Inflammatory macrophage treated with lipopolysaccharide for 4 hours (primary cell): Measurements from ENCODE around the gene RILPL1.
"Not testable (repeated sequence)": the region's sequence is repeated elsewhere in the genome, so short reads cannot be mapped to it uniquely, and the experiment has no call there.

Experiments
- DNase-seq: peaks from one replicate; pipeline ENCODE4 v3.0.0-alpha.2; 2020

RILPL1 gene

GRCh38 chr12:123533672-123534643 is at the start of gene RILPL1:
RILPL1 (minus strand) TSS chr12:123533719; CDS start chr12:123533482, 237 bp downstream.
- DNase-seq: peak; percentile 27

GRCh38 chr12:123580772-123581171 is 47.3 kb upstream of the RILPL1 start:
- DNase-seq: no peak

GRCh38 chr12:123578829-123579228 is 45.3 kb upstream of the RILPL1 start:
- DNase-seq: not testable (repeated sequence)

GRCh38 chr12:123578243-123578642 is 44.7 kb upstream of the RILPL1 start:
- DNase-seq: no peak

- no peak for DNase-seq
Measured at GRCh38 chr12:123576611-123577010, 43.1 kb upstream of the RILPL1 start.

GRCh38 chr12:123573870-123574269 is 40.4 kb upstream of the RILPL1 start:
- no peak for DNase-seq

- no peak for DNase-seq
Measured at GRCh38 chr12:123572391-123572790, 38.9 kb upstream of the RILPL1 start.

- no peak for DNase-seq
Measured at GRCh38 chr12:123571343-123571813, 37.9 kb upstream of the RILPL1 start.

GRCh38 chr12:123559468-123559867 is 25.9 kb upstream of the RILPL1 start:
- DNase-seq: peak; percentile 47

GRCh38 chr12:123558487-123558886 is 25.0 kb upstream of the RILPL1 start:
- not testable (repeated sequence) for DNase-seq

GRCh38 chr12:123554843-123555242 is 21.3 kb upstream of the RILPL1 start:
- DNase-seq: not testable (repeated sequence)

GRCh38 chr12:123554136-123554535 is 20.6 kb upstream of the RILPL1 start:
- peak; percentile 45 for DNase-seq

GRCh38 chr12:123550700-123551099 is 17.2 kb upstream of the RILPL1 start:
- DNase-seq: no peak

- no peak for DNase-seq
Measured at GRCh38 chr12:123548107-123548506, 14.6 kb upstream of the RILPL1 start.

- no peak for DNase-seq
Measured at GRCh38 chr12:123546281-123546680, 12.8 kb upstream of the RILPL1 start.

GRCh38 chr12:123543541-123543940 is 10.0 kb upstream of the RILPL1 start:
- no peak for DNase-seq

- DNase-seq: no peak
Measured at GRCh38 chr12:123540899-123541662, 7.6 kb upstream of the RILPL1 start.

- DNase-seq: not testable (repeated sequence)
Measured at GRCh38 chr12:123535952-123536351, 2.4 kb upstream of the RILPL1 start.

GRCh38 chr12:123532808-123533649 is 490 bp downstream of the RILPL1 start:
- DNase-seq: peak; percentile 33

GRCh38 chr12:123532019-123532418 is 1.5 kb downstream of the RILPL1 start:
- peak; percentile 78 for DNase-seq

GRCh38 chr12:123531091-123531490 is 2.4 kb downstream of the RILPL1 start:
- no peak for DNase-seq

GRCh38 chr12:123530668-123531067 is 2.9 kb downstream of the RILPL1 start:
- DNase-seq: peak; percentile 47

GRCh38 chr12:123529686-123530085 is 3.8 kb downstream of the RILPL1 start:
- DNase-seq: peak; percentile 56
